NCI-H446 (cell line): ENCODE results near the gene MATCAP1.

ENCODE experiments used
- DNase-seq, 2 experiments: peaks; one replicate each; lab custom pipeline; 2025; lab: John Stamatoyannopoulos, UW

Gene MATCAP1

GRCh38 chr16:67207249-67208091 lies 23.7 kb upstream of the MATCAP1 start:
- no peak for DNase-seq

- no peak for DNase-seq
Measured at GRCh38 chr16:67206838-67207248, 23.1 kb upstream of the MATCAP1 start.

GRCh38 chr16:67206129-67206837 lies 22.5 kb upstream of the MATCAP1 start:
- DNase-seq, result no peak

DNA sequence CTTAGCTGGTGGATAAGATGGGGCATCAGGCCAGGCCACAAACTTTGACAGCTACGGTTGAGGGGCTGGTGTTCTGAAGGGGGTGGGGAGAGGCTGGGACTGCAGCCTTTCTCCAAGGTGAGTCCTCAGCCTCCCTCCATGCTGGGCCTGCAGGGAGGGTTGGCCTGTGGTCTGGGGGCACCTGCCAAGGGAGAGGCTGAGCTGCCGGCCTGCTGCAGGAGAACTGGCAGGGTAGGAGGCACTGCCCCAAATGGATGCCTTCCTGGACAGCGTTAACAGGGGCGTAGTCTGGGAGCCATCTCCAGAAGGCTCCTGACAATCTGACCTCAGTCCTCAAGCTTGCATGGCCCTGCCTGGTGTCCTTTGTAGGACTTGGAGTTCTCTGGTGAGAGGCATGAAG lies 20.3 kb upstream of the MATCAP1 start:
- DNase-seq, result no peak

DNA sequence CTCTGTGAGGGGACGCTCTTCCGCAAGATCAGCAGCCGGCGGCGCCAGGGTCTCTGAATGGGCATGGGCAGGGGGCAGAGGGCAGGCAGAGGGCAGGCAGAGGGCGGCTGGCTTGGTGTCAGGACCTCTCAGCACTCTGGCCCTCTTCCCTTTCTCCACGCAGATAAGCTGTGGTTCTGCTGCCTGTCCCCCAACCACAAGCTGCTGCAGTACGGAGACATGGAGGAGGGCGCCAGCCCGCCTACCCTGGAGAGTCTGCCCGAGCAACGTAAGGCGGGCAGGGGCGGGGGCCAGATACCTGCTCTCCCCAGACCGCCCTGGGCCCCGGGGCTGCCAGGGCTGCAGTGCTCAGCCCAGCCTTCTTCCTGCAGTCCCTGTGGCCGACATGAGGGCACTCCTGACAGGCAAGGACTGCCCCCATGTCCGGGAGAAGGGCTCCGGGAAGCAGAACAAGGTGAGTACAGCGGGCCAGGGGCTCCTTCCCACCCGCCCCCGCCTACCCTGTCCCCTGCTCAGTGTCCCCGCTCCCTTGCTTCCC lies 19.3 kb upstream of the MATCAP1 start:
- DNase-seq, result no peak

GRCh38 chr16:67202426-67202825 lies 18.7 kb upstream of the MATCAP1 start:
- no peak for DNase-seq

GRCh38 chr16:67201411-67202345 lies 17.9 kb upstream of the MATCAP1 start:
- DNase-seq, result no peak

DNA sequence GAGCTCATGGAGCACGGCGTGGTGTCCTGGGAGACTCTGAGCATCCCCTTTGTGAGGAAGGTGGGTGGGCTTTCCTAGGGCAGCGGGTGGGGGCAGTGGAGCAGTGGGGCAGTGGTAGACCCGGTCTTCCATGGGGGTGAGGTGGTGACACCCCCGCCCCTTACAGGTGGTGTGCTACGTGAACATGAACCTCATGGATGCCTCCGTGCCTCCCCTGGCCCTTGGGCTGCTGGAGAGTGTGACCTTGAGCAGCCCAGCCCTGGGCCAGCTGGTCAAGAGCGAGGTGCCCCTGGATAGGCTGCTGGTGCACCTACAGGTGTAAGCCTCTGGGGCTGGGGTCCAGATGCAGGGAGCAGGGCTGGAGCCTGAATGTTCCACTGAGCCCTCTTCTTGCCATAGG lies 16.7 kb upstream of the MATCAP1 start:
- no peak for DNase-seq

GRCh38 chr16:67199808-67200198 lies 16.0 kb upstream of the MATCAP1 start:
- DNase-seq, result no peak

DNA sequence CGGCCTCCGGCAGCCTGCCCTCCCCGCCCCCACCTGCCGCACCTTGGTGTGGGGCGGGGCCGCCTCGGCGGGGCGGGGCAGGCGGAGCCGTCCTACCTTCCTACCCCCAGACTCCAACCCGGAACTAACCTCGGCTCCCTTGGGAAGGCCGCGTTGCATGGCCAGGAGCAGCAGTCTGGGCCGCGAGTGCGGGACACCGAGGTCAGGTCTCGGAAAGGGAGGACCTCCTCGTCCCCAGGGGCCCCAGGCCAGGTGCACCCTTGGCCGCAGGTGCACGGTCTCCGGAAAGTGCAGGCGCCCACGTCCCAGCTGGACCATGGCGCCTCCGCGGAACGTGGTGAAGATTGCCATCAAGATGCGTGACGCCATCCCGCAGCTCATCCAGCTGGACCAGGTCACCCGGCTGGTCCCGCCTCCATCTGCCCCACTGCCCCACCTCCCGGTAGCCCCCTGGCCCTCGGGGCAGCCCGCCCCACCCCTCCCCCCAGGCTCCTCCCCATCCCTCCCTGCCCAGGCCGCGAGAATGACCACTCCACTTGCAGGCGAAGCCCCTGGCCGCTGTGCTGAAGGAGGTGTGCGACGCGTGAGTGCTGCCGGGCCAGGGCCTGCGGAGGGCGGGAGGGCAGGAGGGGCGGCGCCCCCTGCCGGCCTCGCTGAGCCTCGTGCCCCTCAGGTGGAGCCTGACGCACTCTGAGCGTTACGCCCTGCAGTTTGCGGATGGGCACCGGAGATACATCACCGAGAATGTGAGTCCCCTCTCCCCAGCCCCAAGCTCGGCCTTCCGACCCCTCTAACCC lies 15.4 kb upstream of the MATCAP1 start, which contains the start of gene ELMO3:
Gene ELMO3 (plus strand): TSS at position 121 of the 797 bp plus-strand sequence. CDS start 196 bp downstream, at position 317.
- no peak for DNase-seq

GRCh38 chr16:67198238-67198734 lies 14.5 kb upstream of the MATCAP1 start:
- no peak for DNase-seq

- no peak for DNase-seq
Measured at GRCh38 chr16:67197704-67198103, 13.9 kb upstream of the MATCAP1 start.

- no peak for DNase-seq
Measured at GRCh38 chr16:67196881-67197280, 13.1 kb upstream of the MATCAP1 start.

DNA sequence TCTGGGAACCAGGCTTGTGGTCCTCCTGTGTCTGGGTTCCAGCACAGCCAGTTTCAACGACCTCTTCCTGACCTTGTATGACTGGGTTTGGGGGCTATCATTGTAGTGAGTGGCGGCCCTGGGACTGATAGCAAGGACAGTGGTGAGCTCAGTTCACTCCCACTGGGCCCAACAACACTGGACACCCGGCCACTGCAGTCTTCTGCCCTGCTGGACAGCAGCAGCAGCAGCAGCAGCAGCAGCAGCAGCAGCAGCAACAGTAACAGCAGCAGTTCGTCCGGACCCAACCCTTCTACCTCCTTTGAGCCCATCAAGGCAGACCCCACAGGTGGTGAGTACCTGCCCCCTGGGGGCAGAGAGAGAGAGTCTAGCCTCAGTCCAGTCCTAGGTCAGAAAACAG lies 11.9 kb upstream of the MATCAP1 start:
- no peak for DNase-seq

GRCh38 chr16:67194260-67194659 lies 10.5 kb upstream of the MATCAP1 start:
- no peak for DNase-seq

GRCh38 chr16:67193536-67193935 lies 9.8 kb upstream of the MATCAP1 start:
- no peak for DNase-seq

DNA sequence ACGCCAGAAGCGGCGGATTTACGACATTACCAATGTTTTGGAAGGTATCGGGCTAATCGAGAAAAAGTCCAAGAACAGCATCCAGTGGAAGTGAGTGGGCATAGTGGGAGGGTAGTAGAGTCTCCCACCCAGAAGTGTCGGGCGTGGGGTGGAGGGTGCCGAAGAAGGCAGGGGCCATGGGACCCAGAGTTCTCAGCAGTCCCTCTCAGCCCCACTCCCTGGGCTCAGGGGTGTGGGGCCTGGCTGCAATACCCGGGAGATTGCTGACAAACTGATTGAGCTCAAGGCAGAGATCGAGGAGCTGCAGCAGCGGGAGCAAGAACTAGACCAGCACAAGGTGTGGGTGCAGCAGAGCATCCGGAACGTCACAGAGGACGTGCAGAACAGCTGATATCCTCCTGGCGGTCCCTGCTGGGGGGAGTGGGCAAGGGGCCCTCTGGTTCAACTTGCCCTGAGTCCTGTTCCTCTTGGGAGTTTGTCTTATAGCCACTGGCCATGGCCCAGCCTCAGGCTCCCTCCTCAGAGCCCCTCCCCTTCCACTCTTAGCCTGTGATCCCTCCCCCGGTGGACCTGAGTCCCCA lies 9.1 kb upstream of the MATCAP1 start:
- no peak for DNase-seq

DNA sequence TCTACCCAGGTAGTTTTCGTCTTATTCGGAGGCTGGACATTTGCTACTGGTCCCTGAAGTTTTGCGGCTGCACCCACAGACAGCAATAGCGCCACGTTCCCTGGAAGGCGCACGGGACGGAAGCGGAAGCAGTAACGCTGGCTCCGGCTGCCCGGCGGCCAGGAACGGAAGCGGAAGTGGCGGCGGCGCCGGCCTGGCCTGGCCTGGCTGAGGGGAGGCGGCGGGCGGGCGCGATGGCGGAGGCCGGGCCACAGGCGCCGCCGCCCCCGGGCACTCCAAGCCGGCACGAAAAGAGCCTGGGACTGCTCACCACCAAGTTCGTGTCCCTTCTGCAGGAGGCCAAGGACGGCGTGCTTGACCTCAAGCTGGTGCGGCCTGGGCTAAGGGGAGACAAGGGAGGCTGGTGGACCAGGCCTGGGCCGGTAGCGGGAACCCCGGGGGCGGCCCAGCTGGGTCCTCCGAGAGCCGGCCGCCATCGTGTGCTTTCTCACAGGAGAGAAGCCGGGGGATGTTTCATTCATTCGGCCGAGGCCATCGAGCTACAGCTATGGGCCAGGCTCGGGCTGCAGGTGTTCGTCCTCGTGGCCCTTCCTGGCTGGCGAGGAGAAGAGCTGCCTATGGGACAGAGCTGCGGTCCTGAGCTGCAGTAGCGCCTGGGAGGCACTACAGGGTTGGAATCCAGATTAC lies 8.4 kb upstream of the MATCAP1 start, which contains the start of gene E2F4:
Gene E2F4 (plus strand): TSS at position 161 of the 687 bp plus-strand sequence. CDS start 73 bp downstream, at position 234.
- peak; percentile 29 to 86 for DNase-seq

DNA sequence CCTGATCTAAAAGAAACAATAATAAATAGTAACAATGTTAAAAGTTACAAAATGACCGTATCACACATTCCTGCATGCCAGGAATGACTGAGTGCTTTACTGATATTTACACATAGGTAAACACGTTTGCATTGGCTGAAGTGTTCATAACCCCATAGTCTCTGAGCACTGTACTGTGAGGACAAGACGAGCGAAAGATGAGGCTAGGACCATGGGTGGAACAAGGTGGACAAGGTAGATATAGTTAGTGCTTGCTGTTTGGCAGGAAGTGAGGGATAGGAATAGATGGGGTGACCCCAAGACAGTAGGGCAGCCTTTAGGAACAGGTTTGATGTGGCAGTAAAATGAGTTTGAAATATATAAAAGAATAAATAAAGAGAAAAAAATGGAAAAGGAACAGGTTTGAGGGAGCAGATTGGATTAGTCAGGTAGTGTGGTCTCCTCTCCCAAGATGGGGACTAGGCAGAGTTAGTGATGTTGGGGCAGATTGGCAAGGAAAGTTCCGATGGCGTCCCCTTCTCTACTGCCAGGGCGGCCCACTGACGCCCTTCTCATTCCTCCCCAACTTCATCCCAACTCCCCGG lies 7.7 kb upstream of the MATCAP1 start:
- DNase-seq, result no peak
